Measurements from ENCODE around the gene SUSD3. TPM values are rescaled to one million over a fixed set of nuclear protein-coding genes. Genes with fewer than 3 reads are reported as not detected.

Gene SUSD3
- total and polyA plus RNA-seq, 4 donors: 4.1 to 19.2 (median 11.8) TPM

- Histone ChIP-seq H3K36me3 (ENCODE audit: control insufficient read depth in 4 of 4, insufficient read depth in 3 of 4, low read depth in 1 of 4, low read length in 3 of 4) (no peaks in the 10 kb centered on the region), H3K27ac (ENCODE audit: low read depth in 1 of 2, low read length in 2 of 2) (no peak overlapping the region), H3K4me1 (ENCODE audit: control insufficient read depth in 4 of 4, insufficient read depth in 4 of 4, low read length in 3 of 4) (peaks cover 3 to 11% (median 6%) of the 10 kb centered on the region in 4 donors), H3K9me3 (ENCODE audit: control insufficient read depth in 4 of 4, low read length in 3 of 4) (no peaks in the 10 kb centered on the region), H3K27me3 (ENCODE audit: control insufficient read depth in 4 of 4, insufficient read depth in 4 of 4, low read length in 3 of 4) (no peaks in the 10 kb centered on the region), H3K9ac (ENCODE audit: low read depth in 1 of 2, low read length in 2 of 2) (no peak overlapping the region), H3K4me3 (ENCODE audit: low read depth in 1 of 3, low read length in 3 of 3) (no peak overlapping the region)
- WGBS: 90% methylated on average over 7 of the region's 7 CpGs
- TF ChIP-seq SP1 (IDR thresholded peaks at IDR 0.05): no peak
- DNase-seq (ENCODE audit: low spot score): peak; percentile 61
Observed at GRCh38 chr9:93071464-93071863, 13.0 kb downstream of the SUSD3 start.

GRCh38 chr9:93072383-93072795, 13.9 kb downstream of the SUSD3 start:
- H3K9me3 ChIP-seq (ENCODE audit: control insufficient read depth in 4 of 4, low read length in 3 of 4): no peaks in the 10 kb centered on the region
- no peaks in the 10 kb centered on the region for H3K36me3 ChIP-seq (ENCODE audit: control insufficient read depth in 4 of 4, insufficient read depth in 3 of 4, low read depth in 1 of 4, low read length in 3 of 4)
- no peak overlapping the region for H3K4me3 ChIP-seq (ENCODE audit: low read depth in 1 of 3, low read length in 3 of 3)
- TF ChIP-seq YY1 (IDR thresholded peaks at IDR 0.05) (no peak), NR2F2 (IDR thresholded peaks at IDR 0.05) (no peak), SP1 (IDR thresholded peaks at IDR 0.05) (no peak), HNF4A (conservative IDR thresholded peaks at IDR 0.05) (peak; percentile 46 to 51), MAX (IDR thresholded peaks at IDR 0.05) (no peak), RXRA (IDR thresholded peaks at IDR 0.05) (no peak), GABPA (IDR thresholded peaks at IDR 0.05 in 1 of 2, conservative IDR thresholded peaks at IDR 0.05 in 1 of 2) (no peak), FOXA2 (IDR thresholded peaks at IDR 0.05) (no peak), JUND (IDR thresholded peaks at IDR 0.05) (no peak), RAD21 (IDR thresholded peaks at IDR 0.05) (peak in 1 of 2 donors; percentile 31)
- H3K27ac ChIP-seq (ENCODE audit: low read depth in 1 of 2, low read length in 2 of 2): no peak overlapping the region
- WGBS: 38% methylated on average over 5 of the region's 5 CpGs
- DNase-seq (ENCODE audit: low spot score): no peak
- no peaks in the 10 kb centered on the region for H3K27me3 ChIP-seq (ENCODE audit: control insufficient read depth in 4 of 4, insufficient read depth in 4 of 4, low read length in 3 of 4)
- no peak overlapping the region for H3K9ac ChIP-seq (ENCODE audit: low read depth in 1 of 2, low read length in 2 of 2)
- H3K4me1 ChIP-seq (ENCODE audit: control insufficient read depth in 4 of 4, insufficient read depth in 4 of 4, low read length in 3 of 4): peaks cover 3 to 11% (median 6%) of the 10 kb centered on the region in 4 donors

- Histone ChIP-seq H3K4me1 (ENCODE audit: control insufficient read depth in 4 of 4, insufficient read depth in 4 of 4, low read length in 3 of 4) (peaks cover 3 to 11% (median 6%) of the 10 kb centered on the region in 4 donors), H3K27me3 (ENCODE audit: control insufficient read depth in 4 of 4, insufficient read depth in 4 of 4, low read length in 3 of 4) (no peaks in the 10 kb centered on the region), H3K9me3 (ENCODE audit: control insufficient read depth in 4 of 4, low read length in 3 of 4) (no peaks in the 10 kb centered on the region), H3K36me3 (ENCODE audit: control insufficient read depth in 4 of 4, insufficient read depth in 3 of 4, low read depth in 1 of 4, low read length in 3 of 4) (peaks cover 0 to 5% (median 0%) of the 10 kb centered on the region in 4 donors), H3K4me3 (ENCODE audit: low read depth in 1 of 3, low read length in 3 of 3) (no peak overlapping the region), H3K9ac (ENCODE audit: low read depth in 1 of 2, low read length in 2 of 2) (no peak overlapping the region), H3K27ac (ENCODE audit: low read depth in 1 of 2, low read length in 2 of 2) (no peak overlapping the region)
- no peak for DNase-seq (ENCODE audit: low spot score)
- 88% methylated on average over 12 of the region's 12 CpGs for WGBS
- TF ChIP-seq HNF4G (IDR thresholded peaks at IDR 0.05): no peak
Observed at GRCh38 chr9:93076101-93076791, 17.7 kb downstream of the SUSD3 start.

GRCh38 chr9:93076792-93077128, 18.3 kb downstream of the SUSD3 start:
- no peaks in the 10 kb centered on the region for H3K9me3 ChIP-seq (ENCODE audit: control insufficient read depth in 4 of 4, low read length in 3 of 4)
- H3K4me3 ChIP-seq (ENCODE audit: low read depth in 1 of 3, low read length in 3 of 3): no peak overlapping the region
- peaks cover 0 to 5% (median 0%) of the 10 kb centered on the region in 4 donors for H3K36me3 ChIP-seq (ENCODE audit: control insufficient read depth in 4 of 4, insufficient read depth in 3 of 4, low read depth in 1 of 4, low read length in 3 of 4)
- WGBS: 98% methylated on average over 2 of the region's 2 CpGs
- DNase-seq (ENCODE audit: low spot score): no peak
- no peaks in the 10 kb centered on the region for H3K27me3 ChIP-seq (ENCODE audit: control insufficient read depth in 4 of 4, insufficient read depth in 4 of 4, low read length in 3 of 4)
- no peak overlapping the region for H3K27ac ChIP-seq (ENCODE audit: low read depth in 1 of 2, low read length in 2 of 2)
- H3K9ac ChIP-seq (ENCODE audit: low read depth in 1 of 2, low read length in 2 of 2): no peak overlapping the region
- H3K4me1 ChIP-seq (ENCODE audit: control insufficient read depth in 4 of 4, insufficient read depth in 4 of 4, low read length in 3 of 4): peaks cover 3 to 10% (median 6%) of the 10 kb centered on the region in 4 donors
- no peak for TF ChIP-seq RAD21 (IDR thresholded peaks at IDR 0.05)
- TF ChIP-seq REST (IDR thresholded peaks at IDR 0.05): no peak
- TF ChIP-seq NR2F2 (IDR thresholded peaks at IDR 0.05): no peak
- no peak for TF ChIP-seq ZBTB33 (IDR thresholded peaks at IDR 0.05)
- no peak for TF ChIP-seq SP1 (IDR thresholded peaks at IDR 0.05)
- no peak for TF ChIP-seq TAF1 (conservative IDR thresholded peaks at IDR 0.05)
- TF ChIP-seq CTCF (IDR thresholded peaks at IDR 0.05; ENCODE audit: low read depth, low read length, missing input control): no peak
- no peak for TF ChIP-seq EGR1 (IDR thresholded peaks at IDR 0.05; ENCODE audit: low read depth in 2 of 2)
